Activated B cell treated with CpG ODN at 0.5 μM for 24 hours (primary cell): ENCODE measurements around the gene TMEM158. TPM values are rescaled to one million over a fixed set of nuclear protein-coding genes. Genes with fewer than 3 reads are reported as not detected.

Source experiments
- ATAC-seq: fragments of 200-7000 bp; cut with Tn5 transposase; one replicate; pipeline ENCODE4 v1.10.0; 2021; ENCODE audit warnings: low read depth, mild to moderate bottlenecking, moderate library complexity
- CTCF ChIA-PET: fragments of 350-600 bp; sonication (Branson Sonifier 250); formaldehyde crosslinking; loops from one replicate; lab custom pipeline; 2021; ENCODE audit warnings: antibody characterized with exemption; lab: Charles Lee
- POLR2A ChIA-PET: fragments of 350-600 bp; sonication (Branson Sonifier 250); formaldehyde crosslinking; loops from one replicate; lab custom pipeline; 2021; ENCODE audit warnings: antibody characterized with exemption; lab: Charles Lee
- DNase-seq: peaks from one replicate; pipeline ENCODE4 v3.0.0; 2022
- H3K27ac Mint-ChIP-seq: one replicate; pipeline ENCODE4 v1.8.0; 2020; ENCODE audit warnings: mixed read lengths
- H3K27me3 Mint-ChIP-seq: one replicate; pipeline ENCODE4 v1.8.0; 2021; ENCODE audit warnings: mixed read lengths
- H3K36me3 Mint-ChIP-seq: one replicate; pipeline ENCODE4 v1.8.0; 2021; ENCODE audit warnings: low read depth, mixed read lengths
- H3K4me1 Mint-ChIP-seq: one replicate; pipeline ENCODE4 v1.8.0; 2021; ENCODE audit warnings: mixed read lengths
- H3K4me3 Mint-ChIP-seq: one replicate; pipeline ENCODE4 v1.8.0; 2020; ENCODE audit warnings: mild to moderate bottlenecking, mixed read lengths
- H3K9me3 Mint-ChIP-seq: one replicate; pipeline ENCODE4 v1.8.0; 2020; ENCODE audit warnings: mixed read lengths
- intact Hi-C: fragments of 100-400 bp; cut with micrococcal nuclease; formaldehyde crosslinking; loops from one replicate; pipeline ENCODE4 v1.15.1; 2024
- total RNA-seq: library from RNA; stranded (reverse); gene quantifications from 2 replicates; pipeline ENCODE4 v1.2.3, GENCODE V29; 2022
- TF ChIP-seq, protein P1 (sequence below): fragments of 200-600 bp; IDR thresholded peaks from one replicate; pipeline ENCODE4 v1.8.0; 2022; ENCODE audit warnings: antibody characterized with exemption, mild to moderate bottlenecking

Gene TMEM158
- total RNA-seq, 1 donor from 2014 or later, result 0.13 TPM

DNA sequence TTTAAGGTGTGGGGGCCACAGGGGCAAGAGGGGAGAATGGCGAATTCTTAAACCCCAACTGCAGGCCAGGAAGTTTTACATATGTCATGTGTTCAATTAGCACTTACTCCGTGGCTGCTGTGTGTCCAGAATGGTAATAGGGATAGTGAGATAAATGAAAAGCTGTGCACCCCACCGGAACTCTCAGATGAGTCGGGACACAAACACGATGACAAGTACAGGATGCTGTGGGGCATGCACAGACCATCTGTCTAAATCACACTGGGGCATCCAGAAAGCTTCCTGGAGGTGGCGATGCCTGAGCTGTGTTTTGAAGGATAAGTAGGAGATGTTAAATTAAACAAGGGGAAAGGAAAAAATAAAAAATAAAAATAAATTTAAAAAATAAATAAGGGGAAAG, 18.3 kb upstream of the TMEM158 start:
- H3K4me1 Mint-ChIP-seq, result no peaks in the 10 kb centered on the region
- H3K9me3 Mint-ChIP-seq, result no peaks in the 10 kb centered on the region
- H3K4me3 Mint-ChIP-seq, result no peak overlapping the region
- ChIA-PET CTCF (no interaction called here), POLR2A (interaction anchor here (0.7 kb wide), 1 partner anchor 146 kb away, joined by 3 read pairs; no protein-coding TSS in a partner anchor)
- TF ChIP-seq, protein P1, sequence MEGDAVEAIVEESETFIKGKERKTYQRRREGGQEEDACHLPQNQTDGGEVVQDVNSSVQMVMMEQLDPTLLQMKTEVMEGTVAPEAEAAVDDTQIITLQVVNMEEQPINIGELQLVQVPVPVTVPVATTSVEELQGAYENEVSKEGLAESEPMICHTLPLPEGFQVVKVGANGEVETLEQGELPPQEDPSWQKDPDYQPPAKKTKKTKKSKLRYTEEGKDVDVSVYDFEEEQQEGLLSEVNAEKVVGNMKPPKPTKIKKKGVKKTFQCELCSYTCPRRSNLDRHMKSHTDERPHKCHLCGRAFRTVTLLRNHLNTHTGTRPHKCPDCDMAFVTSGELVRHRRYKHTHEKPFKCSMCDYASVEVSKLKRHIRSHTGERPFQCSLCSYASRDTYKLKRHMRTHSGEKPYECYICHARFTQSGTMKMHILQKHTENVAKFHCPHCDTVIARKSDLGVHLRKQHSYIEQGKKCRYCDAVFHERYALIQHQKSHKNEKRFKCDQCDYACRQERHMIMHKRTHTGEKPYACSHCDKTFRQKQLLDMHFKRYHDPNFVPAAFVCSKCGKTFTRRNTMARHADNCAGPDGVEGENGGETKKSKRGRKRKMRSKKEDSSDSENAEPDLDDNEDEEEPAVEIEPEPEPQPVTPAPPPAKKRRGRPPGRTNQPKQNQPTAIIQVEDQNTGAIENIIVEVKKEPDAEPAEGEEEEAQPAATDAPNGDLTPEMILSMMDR, result no peak
- DNase-seq (no peak), ATAC-seq (no peak)
- no peak overlapping the region for H3K27ac Mint-ChIP-seq
- H3K27me3 Mint-ChIP-seq, result peaks cover 18% of the 10 kb centered on the region
- no peaks in the 10 kb centered on the region for H3K36me3 Mint-ChIP-seq
- intact Hi-C loops, result no loop called here

DNA sequence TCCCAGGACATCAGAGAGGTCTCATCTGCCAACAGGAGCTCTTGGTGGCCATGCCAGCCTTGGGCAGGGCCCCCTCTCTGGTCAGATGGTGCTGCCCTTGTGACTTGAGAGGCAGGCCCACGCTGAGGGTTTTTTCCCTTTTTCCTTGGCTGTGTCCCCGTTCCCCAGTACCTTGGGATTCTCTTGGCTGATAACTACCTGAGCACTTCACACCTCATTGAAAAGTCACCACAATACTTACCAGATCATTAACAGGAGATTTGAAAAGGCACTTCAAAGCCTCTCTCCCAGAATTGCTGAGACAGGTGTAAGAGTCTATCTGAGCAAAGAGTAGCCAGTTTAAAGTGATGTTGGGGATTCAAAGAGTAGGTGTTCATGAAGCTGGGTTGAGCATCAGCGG, 15.1 kb upstream of the TMEM158 start:
- H3K27ac Mint-ChIP-seq, result no peak overlapping the region
- H3K27me3 Mint-ChIP-seq, result peaks cover 24% of the 10 kb centered on the region
- no peak for ATAC-seq
- TF ChIP-seq, protein P1, result no peak
- CTCF ChIA-PET, result no interaction called here
- H3K9me3 Mint-ChIP-seq, result no peaks in the 10 kb centered on the region
- intact Hi-C loops, result no loop called here
- POLR2A ChIA-PET, result no interaction called here
- DNase-seq, result no peak
- H3K36me3 Mint-ChIP-seq, result no peaks in the 10 kb centered on the region
- no peak overlapping the region for H3K4me3 Mint-ChIP-seq
- no peaks in the 10 kb centered on the region for H3K4me1 Mint-ChIP-seq

DNA sequence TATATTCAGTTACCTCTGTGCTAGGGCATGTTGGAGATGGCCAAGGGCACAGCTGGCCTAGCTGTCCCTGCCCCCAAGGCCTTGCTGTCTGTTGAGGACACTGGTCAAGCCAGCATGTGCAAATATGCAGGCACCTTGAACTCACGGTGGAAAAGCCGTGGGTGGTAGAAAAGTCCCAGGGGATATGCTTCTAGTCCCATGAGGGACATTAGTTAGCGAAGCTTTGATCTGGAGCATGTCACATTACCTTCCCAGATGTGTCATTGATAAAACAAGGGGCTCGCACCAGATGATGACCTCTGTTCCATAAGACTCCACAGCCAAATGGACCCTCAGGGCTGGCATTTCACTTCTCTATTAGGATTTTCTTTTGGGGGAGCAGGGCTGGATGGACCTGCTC, 14.2 kb upstream of the TMEM158 start:
- TF ChIP-seq, protein P1, result no peak
- Mint-ChIP-seq H3K27me3 (peaks cover 24% of the 10 kb centered on the region), H3K4me1 (no peaks in the 10 kb centered on the region), H3K4me3 (no peak overlapping the region), H3K9me3 (peaks cover 5% of the 10 kb centered on the region), H3K36me3 (no peaks in the 10 kb centered on the region), H3K27ac (no peak overlapping the region)
- DNase-seq (no peak), ATAC-seq (no peak)
- intact Hi-C loops, result loop anchor here (1.0 kb wide), 1 partner anchor 34 kb away; no protein-coding TSS in a partner anchor
- ChIA-PET POLR2A (no interaction called here), CTCF (no interaction called here)

GRCh38 chr3:45239254-45239653, 13.2 kb upstream of the TMEM158 start:
- Mint-ChIP-seq H3K4me1 (no peaks in the 10 kb centered on the region), H3K4me3 (no peak overlapping the region), H3K27me3 (peaks cover 21% of the 10 kb centered on the region), H3K27ac (no peak overlapping the region), H3K9me3 (peaks cover 7% of the 10 kb centered on the region), H3K36me3 (no peaks in the 10 kb centered on the region)
- intact Hi-C loops, result no loop called here
- ATAC-seq, result no peak
- DNase-seq, result no peak
- TF ChIP-seq, protein P1, result no peak
- ChIA-PET CTCF (no interaction called here), POLR2A (no interaction called here)

DNA sequence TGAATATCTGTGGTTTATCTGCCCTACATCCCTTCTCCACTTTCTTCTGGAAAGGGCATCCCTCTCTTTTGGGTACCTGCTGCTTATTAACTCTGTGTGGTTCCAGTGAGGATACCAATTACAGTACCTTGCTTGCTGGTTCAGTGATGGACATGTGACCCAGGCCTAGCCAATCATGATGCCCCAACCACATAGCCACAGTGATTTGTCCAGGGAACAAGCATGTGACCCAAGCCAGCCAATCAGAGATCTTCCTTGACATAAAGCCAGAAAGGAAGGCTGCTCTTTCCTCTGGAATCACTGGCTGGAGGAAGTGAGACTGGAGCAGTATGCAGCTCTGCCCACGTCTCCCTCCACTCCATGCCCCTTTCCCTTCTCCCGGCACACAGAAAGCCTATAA, 10.9 kb upstream of the TMEM158 start:
- H3K4me3 Mint-ChIP-seq, result no peak overlapping the region
- H3K27me3 Mint-ChIP-seq, result peaks cover 15% of the 10 kb centered on the region
- POLR2A ChIA-PET, result no interaction called here
- H3K4me1 Mint-ChIP-seq, result no peaks in the 10 kb centered on the region
- DNase-seq (no peak), ATAC-seq (no peak)
- H3K27ac Mint-ChIP-seq, result no peak overlapping the region
- intact Hi-C loops, result no loop called here
- peaks cover 7% of the 10 kb centered on the region for H3K9me3 Mint-ChIP-seq
- CTCF ChIA-PET, result no interaction called here
- TF ChIP-seq, protein P1, result no peak
- H3K36me3 Mint-ChIP-seq, result no peaks in the 10 kb centered on the region
